Stimulated activated CD4-positive, alpha-beta T cell treated with anti-CD3 and anti-CD28 coated beads, Interleukin-2, amount 100 ng/mL, for 48 hours (primary cell): ENCODE results near the gene IGF2BP2.
A peak's percentile ranks its signal among the peaks of the same experiment; 100 is the strongest.
"Not testable (repeated sequence)": the region's sequence is repeated elsewhere in the genome, so short reads cannot be mapped to it uniquely, and the experiment has no call there.

ENCODE experiments used
- DNase-seq, 2 donors: peaks; one replicate each; pipeline ENCODE4 v3.0.0-alpha.2; 2020

Gene IGF2BP2

DNA sequence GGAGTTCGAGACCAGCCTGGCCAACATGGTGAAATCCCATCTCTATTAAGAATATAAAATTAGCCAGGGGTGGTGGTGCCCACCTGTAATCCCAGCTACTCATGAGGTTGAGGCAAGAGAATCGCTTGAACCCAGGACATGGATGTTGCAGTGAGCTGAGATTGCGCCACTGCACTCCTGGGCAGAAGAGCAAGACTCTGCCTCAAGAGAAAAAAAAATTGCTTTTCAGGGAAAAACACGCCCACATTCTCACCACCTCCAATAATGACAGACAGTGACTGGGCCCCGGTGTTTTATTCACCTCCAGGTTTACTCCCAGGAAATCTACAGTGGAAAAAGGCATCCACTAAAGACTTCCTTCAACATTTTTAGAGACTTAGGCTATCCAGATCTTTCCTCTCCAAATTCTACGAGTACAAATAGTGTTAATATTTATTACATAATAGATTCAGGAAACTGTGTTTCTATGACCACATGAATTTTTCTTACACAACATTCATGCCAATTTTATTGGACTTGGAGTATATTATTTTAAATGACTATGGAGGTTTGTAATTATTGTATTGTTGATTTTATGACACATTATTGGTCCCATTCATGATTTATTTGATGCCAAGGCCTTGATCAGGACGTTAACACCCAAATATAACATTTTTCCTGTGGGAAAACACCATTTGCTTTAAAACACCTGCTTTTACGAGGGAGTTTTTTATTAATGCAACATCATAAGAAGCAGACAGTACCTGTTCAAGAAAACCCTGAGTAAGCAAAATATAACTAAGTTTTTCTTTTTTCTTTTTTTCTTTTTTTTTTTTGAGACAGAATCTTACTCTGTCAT, 26.6 kb downstream of the IGF2BP2 start:
- DNase-seq = no peak

DNA sequence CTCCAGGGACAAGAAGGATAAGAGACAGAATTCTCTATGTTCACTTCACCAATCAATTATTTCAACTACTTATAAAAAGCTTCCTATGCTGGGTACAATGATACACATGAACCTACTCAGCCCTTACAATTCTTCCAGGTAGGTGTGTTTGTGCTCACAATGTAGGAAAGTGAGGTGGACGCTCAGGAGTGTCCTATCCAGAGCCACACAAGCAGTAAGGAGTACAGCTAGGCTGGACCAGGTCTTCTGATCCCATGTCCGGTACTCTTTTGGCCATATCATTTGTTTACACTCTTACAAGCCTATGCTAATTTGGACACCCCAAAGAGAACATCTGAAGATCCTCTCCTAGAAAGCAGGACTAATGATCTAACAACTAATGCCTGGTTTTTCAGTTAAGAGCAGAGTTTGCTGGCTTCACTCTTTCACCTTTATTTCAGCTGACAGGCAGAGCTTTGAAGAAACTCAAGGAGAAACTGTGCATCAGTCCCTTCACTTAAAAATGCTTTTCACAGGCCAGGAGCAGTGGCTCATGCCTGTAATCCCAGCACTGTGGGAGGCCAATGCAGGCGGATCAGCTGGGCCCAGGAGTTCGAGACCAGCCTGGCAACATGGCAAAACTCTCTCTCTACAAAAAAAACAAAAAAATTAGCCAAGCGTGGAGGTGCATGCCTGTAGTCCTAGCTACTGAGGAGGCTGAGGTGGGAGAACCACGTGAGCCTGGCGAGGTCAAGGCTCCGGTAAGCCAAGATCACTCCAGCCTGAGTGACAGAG, 27.5 kb downstream of the IGF2BP2 start:
- DNase-seq = no peak

DNA sequence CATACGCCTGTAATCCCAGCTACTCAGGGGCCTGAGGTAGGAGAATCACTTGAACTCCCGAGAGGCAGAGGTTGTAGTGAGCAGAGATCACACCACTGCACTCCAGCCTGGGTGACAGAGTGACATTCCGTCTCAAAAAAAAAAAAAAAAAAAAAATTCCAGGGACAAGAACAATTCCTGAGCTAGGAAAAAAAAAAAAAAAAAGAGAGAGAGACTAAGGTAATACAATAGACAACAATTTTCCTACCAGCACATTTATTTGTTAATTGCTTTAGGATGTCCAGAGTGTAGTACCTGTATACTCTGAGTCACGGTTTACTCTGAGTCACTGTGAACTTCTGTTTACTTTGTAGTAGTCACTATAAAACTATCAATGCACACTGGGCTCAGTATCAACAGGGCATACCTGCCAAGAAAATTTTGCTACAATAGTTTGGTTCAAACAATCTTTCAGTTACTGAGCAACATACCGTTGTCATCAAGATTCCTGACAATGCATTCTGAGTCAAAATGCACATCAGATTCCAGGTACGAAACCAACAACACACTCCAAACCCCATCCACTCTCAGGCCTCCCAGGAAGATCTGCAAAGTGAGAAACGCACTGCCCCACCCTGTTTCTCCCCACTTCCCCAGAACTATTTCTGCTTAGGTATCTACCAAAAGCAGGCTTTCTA, 28.3 kb downstream of the IGF2BP2 start:
- DNase-seq = no peak

DNA sequence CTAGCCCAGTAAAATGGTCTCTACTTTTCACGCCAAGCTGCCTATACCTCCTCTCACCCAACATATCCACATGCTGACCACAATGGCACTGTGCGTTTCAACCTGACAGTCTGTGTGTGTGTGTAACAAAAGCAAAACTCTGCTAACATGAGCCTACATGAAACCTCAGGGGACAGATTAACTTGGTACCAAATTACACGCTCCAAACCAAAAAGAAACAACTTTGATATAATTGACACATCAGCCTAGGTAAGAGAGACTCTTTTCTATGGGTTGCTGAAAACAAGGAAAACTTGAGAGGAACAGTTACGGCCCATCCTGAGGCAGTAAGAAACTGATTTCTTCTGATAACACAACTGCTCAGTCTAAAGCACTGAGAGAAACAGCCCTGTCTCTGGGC, 31.5 kb downstream of the IGF2BP2 start:
- no peak for DNase-seq

DNA sequence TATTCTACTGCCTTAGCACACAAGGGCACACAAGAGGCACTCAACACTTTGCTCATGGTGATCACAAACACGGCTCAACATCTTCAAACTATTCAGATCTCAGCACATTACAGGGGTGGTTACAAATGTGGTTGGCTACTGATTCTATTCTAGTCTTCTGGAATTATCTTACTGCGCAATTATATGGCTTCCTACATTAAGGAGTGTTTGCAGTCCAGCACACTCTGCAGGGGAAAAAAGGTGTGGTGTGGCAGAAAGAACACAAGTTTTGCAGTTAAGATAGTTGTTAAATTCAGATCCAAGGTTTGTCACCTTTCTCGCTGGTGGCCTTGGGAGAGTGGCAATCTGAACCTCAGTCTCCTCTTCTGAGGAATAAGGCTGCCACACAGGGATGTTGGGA, 31.9 kb downstream of the IGF2BP2 start:
- DNase-seq = no peak

DNA sequence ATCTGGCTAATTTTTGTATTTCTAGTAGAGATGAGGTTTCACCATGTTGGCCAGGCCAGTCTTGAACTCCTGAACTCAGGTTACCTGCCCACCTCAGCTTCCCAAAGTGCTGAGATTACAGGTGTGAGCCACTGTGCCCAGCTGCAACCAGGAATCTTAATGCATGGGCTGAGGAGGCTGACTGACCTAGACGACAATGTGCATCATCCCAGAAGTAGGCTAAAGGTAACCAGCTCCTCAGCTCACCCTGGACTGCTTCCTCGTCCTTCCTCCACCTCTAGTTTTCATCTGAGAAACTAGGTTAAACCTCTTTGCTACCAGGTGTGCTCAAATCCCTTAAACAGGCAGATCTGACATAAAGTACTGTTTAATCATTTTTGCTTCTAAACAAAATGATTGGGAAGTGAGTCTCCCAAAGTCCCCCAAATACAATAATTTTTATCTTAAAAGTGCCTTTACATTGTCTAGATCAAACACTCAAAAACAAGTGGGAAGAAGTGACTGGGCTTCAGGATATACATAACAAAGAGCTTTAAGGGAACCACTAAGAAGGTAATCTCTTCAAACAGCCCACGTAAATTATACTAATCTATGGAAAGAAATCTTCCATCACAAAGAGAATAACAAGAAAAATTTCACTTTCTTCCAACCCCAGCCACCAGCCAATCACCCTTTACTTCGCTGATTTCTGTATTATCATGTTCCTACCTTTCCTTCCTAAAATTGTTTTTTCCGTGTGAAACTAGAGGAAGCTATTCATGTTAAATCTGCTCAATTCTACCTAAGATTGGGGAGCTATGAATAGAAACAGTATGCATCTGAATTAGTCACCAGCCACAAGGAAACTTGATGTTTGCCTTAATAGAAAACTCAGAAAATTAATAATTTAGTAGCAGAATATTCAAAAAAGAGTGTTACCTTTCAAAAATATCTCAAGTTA, 34.7 kb downstream of the IGF2BP2 start:
- DNase-seq = no peak

- DNase-seq = no peak
Measured at GRCh38 chr3:185789134-185789533, 35.7 kb downstream of the IGF2BP2 start.

- no peak for DNase-seq
Measured at GRCh38 chr3:185788292-185788691, 36.5 kb downstream of the IGF2BP2 start.

DNA sequence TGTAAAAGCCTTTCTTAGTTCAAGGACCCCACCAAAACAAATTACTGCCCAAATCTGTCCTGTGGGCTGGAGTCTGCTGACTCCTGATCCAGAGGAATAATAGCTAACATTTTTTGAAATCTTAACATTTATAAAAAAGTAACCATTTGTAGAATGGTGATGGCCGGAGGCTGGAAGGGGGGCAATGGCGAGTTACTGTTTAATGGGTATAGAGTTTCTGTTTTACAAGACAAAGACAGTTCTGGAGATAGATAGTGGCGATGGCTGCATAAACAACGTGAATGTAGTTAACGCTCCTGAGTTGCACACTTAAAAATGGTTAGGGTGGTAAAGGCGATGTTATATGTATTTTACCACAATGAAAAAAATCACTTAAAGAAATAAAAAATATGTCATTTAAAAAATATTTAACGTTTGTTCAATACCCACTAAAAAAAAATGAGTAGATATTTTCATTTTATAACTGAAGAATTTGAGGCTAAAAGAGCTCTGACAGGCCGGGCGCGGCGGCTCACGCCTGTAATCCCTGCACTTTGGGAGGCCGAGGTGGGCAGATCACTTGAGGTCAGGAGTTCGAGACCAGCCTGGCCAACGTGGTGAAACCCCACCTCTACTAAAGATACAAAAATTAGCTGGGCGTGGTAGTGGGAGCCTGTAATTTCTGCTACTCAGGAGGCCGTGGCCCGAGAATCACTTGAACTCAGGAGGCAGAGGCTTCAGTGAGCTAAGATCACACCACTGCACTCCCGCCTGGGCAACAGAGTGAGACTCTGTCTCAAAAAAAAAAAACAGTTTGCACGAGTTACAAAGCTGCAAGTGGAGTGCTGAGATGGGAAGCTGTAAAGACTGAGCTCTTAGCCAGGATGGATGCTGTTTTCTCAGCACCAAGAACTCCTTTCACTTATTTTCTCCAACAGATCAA, 37.6 kb downstream of the IGF2BP2 start:
- no peak for DNase-seq

GRCh38 chr3:185786258-185786657, 38.6 kb downstream of the IGF2BP2 start:
- DNase-seq = not testable (repeated sequence)

DNA sequence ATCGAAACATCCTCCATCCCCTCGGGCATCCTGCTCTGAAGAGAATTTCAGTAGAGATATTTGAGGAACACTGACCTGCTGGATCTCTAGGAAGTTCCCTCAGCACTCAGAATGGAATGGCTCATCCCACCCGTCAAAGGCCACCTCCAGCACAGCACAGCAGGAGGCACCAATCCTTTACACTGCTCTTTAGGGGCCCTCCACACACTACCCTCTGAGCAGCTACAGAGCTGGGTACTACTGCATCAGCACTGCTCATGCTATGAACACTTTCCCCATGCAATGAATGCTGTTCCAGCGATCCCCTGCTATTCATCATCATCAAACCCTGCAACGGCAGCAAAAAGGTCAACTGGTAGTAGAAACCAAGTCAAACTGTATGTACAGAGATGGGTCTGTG, 40.5 kb downstream of the IGF2BP2 start:
- DNase-seq = no peak

- no peak for DNase-seq
Measured at GRCh38 chr3:185781759-185782158, 43.1 kb downstream of the IGF2BP2 start.

- no peak for DNase-seq
Measured at GRCh38 chr3:185779461-185779860, 45.4 kb downstream of the IGF2BP2 start.

- no peak for DNase-seq
Measured at GRCh38 chr3:185778821-185779220, 46.0 kb downstream of the IGF2BP2 start.

GRCh38 chr3:185778094-185778493, 46.7 kb downstream of the IGF2BP2 start:
- DNase-seq = no peak

- DNase-seq = no peak
Measured at GRCh38 chr3:185770109-185770508, 54.7 kb downstream of the IGF2BP2 start.

GRCh38 chr3:185768578-185768982, 56.3 kb downstream of the IGF2BP2 start:
- DNase-seq = peak; percentile 63 to 65

DNA sequence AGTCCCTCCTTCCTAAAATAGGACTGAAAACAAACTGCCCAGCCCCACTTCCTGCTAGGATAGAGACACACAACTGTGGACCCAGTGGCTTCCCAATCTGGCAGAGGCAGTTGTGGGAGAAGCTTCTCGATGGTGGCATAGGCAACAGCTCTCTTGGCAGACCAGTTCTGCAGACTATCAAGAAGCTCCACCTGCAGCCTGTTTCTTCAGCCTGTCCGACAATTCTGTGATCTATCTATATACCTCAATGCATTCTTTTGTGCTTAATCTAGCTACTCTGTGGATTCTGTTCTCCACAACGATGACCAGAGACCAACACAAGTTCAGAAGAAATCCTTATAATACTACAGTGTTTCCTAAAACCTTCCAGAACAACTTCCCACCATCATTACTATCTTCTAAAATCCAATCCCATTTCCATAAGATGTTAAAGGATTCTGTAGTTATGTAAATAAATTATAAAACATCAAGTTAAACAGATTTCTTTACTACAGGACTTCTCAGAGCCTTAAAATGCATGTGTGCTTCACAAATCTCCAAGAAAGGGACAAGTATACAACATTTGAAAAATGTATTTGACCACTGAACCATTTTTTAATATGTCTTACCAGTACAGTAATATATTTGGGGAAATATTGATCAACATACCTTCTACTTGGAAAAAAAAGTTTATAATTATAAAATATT, 57.7 kb downstream of the IGF2BP2 start:
- DNase-seq = no peak

- DNase-seq = no peak
Measured at GRCh38 chr3:185766329-185767001, 58.4 kb downstream of the IGF2BP2 start.

- no peak for DNase-seq
Measured at GRCh38 chr3:185764980-185765370, 59.9 kb downstream of the IGF2BP2 start.
